Endothelial cell of hepatic sinusoid (primary cell): ENCODE data around the gene PLEKHG1.

Experiments used
- in situ Hi-C: cut with HindIII; loops from 2 replicates; pipeline ENCODE4 v1.10.0; 2017; ENCODE audit warnings: low sequenced_read_pairs

Gene PLEKHG1

DNA sequence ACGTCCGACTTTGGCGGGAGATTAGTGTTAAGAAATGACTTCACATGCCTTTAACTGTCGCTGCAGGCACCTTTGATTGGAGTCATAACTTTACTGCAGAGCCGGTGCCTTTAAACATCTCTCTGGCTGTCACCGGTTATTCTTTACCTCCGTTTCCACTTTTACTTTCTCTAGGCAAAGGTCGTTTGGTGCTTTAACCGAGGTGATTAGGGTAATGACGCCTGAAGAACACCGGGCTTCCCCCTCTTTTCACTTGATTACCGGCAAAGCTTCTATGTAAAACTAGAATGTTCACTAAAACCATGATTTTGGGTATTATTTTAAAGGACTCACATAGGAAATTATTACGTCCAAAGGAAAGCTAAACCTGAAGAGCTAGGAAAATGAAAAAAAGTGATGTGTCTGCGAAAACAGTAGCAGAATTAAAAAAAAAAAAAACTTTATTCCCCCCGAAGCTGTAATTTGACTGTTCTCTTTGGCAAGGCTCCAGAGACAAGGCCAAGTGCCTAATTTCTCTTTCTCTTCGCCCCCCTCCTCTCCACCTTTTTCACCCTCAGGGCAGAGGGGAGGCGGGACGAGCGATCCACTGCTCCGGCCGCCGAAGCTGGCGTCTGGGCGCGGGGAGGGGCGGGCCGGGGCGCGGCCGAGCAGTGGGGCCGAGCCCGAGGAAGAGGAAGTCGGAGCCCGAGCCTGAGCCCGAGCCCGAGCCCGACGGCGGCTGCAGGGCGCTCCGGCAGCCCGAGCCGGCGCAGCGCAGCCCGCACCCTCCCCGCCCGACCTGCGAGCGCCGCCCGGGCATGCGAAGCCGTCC lies at the start of gene PLEKHG1:
TSS of gene PLEKHG1 (plus strand) at position 687 of the 811 bp plus-strand sequence. CDS start 133,797 bp downstream, outside the sequence.
- in situ Hi-C loops: no loop called here

- in situ Hi-C loops: no loop called here
These were observed 49.4 kb upstream of the PLEKHG1 start for GRCh38 chr6:150550244-150550643.

GRCh38 chr6:150557043-150557599 lies 42.6 kb upstream of the PLEKHG1 start:
- in situ Hi-C loops: no loop called here

GRCh38 chr6:150560004-150560883 lies 39.4 kb upstream of the PLEKHG1 start:
- in situ Hi-C loops: no loop called here

DNA sequence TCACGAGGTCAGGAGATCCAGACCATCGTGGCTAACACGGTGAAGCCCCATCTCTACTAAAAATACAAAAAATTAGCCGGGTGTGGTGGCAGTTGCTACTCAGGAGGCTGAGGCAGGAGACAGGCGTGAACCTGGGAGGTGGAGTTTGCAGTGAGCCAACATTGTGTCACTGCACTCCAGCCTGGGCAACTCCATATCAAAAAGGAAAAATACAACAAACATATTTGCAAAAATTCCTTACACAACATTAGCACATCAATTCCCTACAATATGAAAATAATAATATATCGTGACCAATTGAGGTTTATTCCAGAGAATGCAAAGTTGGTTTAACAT lies 38.8 kb upstream of the PLEKHG1 start:
- in situ Hi-C loops: no loop called here

DNA sequence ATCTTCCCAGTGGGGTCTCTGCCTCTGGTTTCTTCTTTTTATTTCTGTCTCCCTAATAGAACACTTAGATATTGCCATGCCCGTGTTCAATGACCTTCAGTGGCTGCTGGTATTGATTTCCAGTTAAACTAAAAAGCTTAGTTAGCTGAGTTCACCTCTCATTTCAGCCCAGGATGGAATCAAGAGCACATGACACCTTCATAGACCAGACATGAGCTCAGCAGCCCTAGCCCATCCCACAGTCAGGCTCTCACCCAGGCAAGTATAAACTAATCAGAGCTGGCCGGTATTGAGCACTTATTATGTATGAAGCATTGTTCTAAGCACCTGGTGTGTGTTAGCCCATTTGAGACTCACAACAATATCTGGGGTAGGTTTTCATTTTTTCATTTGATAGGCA lies 33.7 kb upstream of the PLEKHG1 start:
- in situ Hi-C loops: no loop called here

DNA sequence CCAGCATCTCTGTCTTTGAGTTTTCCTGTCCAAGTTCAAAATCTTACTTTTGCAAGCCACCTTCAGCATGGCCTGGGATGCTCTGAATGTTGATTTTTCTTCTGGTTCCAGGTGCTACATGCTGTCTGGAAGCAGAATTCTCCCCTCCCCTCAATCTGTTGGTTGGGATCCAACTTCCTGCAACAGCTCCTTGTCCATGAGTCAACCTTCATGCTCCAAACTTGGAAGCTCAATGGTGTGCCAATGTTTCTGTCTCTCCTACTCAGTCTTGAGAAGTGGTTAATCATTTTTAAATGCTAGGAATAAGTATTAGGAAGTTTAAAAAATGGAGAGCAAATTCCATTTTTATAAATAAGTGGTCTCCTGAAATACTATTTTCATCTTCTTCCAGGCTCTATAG lies 33.2 kb upstream of the PLEKHG1 start:
- in situ Hi-C loops: no loop called here

- in situ Hi-C loops: no loop called here
These were observed 32.3 kb upstream of the PLEKHG1 start for GRCh38 chr6:150567380-150567779.

GRCh38 chr6:150567823-150568383 lies 31.8 kb upstream of the PLEKHG1 start:
- in situ Hi-C loops: no loop called here

DNA sequence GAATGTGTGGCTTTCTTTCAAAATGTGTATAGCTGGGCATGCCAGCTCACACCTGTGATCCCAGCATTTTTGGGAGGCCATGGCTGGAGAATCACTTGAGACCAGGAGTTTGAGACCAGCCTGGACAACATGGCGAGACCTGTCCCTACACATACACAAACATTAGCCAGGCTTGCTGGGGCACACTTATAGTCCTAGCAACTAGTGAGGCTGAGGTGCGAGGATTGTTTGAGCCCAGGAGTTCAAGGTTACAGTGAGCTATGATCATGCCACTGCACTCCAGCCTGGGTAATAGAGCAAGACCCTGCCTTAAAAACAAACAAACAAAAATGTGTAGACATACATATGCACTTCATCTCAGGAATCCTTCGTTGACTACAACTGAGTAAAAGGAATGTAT lies 31.1 kb upstream of the PLEKHG1 start:
- in situ Hi-C loops: no loop called here

DNA sequence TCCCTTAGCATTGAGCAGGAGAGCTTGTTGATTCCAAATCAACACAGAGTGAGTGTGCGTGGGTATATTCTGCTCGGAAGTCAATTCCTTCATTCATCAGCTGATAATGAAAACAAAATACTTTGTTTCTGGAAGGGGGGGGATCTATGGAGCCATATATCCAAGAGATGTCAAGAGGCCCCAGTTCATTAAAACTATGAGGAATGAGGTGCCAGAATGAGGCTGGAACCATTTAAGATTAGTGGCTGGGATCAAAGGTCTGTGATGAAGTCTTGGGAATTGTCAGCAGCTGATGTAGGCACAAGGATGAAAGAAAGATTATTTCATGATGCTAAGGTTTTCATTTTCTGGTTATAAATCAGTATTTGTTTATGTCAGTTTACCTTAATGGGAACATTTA lies 30.5 kb upstream of the PLEKHG1 start:
- in situ Hi-C loops: no loop called here

DNA sequence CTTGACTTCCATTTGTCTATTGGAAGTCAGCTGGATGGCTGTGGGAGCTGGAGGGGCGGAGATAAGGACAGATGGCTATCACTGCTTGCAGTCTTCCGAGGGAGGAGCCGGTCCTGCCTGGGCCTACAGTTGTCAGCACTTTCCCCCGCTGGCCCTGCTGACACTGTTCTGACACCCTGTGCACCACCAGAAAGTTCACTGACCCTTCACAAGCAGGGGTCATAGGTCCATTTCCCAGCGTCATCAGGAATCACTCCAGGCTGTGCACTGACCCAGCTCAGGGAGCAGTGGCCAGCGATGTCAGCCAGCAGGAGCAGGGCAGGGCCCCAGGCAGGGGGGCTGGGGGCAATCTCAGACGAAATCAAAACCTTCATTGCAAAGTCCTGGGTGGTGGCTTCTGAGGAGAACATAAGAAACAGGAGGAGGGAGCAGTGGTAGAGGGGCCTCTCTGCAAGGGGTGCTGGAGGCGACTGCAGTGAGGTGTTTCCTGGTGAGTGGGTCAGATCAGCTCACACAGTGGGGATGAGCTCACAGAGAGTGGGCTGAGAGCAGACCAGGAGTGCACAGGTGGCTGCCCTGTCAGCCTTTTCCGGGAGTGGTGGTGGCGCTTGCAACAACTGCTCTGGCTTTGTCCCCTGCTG lies 26.5 kb upstream of the PLEKHG1 start:
- in situ Hi-C loops: no loop called here

GRCh38 chr6:150575836-150576235 lies 23.8 kb upstream of the PLEKHG1 start:
- in situ Hi-C loops: no loop called here

GRCh38 chr6:150576651-150577226 lies 22.9 kb upstream of the PLEKHG1 start:
- in situ Hi-C loops: no loop called here

- in situ Hi-C loops: no loop called here
These were observed 20.1 kb upstream of the PLEKHG1 start for GRCh38 chr6:150579611-150580010.

- in situ Hi-C loops: no loop called here
These were observed 19.2 kb upstream of the PLEKHG1 start for GRCh38 chr6:150580489-150580888.

- in situ Hi-C loops: no loop called here
These were observed 15.6 kb upstream of the PLEKHG1 start for GRCh38 chr6:150584065-150584464.

DNA sequence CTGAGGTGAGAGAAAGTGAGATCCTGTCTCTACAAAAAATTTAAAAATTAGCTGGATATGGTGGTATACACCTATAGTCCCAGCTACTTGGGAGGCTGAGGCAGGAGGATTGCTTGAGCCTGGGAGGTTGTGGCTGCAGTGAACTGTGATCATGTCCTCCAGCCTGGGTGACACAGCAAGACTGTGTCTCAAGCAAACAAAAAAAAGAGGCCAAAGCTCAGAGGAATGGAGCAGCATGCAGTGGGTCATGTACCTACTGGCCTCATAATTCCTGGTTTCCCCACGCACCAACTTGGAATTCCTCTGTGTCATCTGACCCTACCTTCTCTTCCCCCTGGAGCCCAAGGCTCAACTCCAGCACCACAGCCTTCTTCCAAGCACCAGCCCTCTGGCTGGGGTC lies 15.1 kb upstream of the PLEKHG1 start:
- in situ Hi-C loops: no loop called here

GRCh38 chr6:150586850-150587359 lies 12.8 kb upstream of the PLEKHG1 start:
- in situ Hi-C loops: no loop called here

DNA sequence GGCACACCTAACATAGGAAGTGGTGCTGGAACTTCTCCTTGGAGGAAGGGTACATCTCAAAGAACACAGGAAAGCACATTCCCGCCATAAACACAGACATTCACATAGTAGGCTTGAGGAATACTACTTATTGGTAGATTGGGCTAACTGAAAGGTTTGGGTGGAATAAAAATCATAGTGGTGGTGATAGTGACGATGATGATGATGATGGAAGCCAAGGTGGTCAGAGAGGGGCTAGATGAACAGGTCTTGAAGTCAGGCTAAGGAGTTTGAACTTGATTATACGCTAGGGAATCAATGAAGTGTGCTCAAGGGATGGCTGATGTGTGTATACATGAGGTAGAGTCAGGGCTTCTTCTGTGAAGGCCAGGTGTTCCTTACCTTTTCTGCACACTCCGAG lies 12.0 kb upstream of the PLEKHG1 start:
- in situ Hi-C loops: no loop called here
